GM12891 (cell line): ENCODE measurements around the gene MSI1.

Source experiments
- POLR2A ChIP-seq: IDR thresholded peaks from 2 replicates; pipeline ENCODE4 v1.6.1; 2011; ENCODE audit warnings: low read depth, low read length, control low read depth
- TAF1 ChIP-seq: IDR thresholded peaks from 2 replicates; pipeline ENCODE4 v1.6.1; 2011; ENCODE audit warnings: low read depth, low read length, control low read depth

- TF ChIP-seq POLR2A = no peak
- TF ChIP-seq TAF1 = no peak
Observed at GRCh38 chr12:120399531-120399930, 30.6 kb upstream of the MSI1 start.
